Measurements from ENCODE around the gene PSENEN.

The PSENEN gene

DNA sequence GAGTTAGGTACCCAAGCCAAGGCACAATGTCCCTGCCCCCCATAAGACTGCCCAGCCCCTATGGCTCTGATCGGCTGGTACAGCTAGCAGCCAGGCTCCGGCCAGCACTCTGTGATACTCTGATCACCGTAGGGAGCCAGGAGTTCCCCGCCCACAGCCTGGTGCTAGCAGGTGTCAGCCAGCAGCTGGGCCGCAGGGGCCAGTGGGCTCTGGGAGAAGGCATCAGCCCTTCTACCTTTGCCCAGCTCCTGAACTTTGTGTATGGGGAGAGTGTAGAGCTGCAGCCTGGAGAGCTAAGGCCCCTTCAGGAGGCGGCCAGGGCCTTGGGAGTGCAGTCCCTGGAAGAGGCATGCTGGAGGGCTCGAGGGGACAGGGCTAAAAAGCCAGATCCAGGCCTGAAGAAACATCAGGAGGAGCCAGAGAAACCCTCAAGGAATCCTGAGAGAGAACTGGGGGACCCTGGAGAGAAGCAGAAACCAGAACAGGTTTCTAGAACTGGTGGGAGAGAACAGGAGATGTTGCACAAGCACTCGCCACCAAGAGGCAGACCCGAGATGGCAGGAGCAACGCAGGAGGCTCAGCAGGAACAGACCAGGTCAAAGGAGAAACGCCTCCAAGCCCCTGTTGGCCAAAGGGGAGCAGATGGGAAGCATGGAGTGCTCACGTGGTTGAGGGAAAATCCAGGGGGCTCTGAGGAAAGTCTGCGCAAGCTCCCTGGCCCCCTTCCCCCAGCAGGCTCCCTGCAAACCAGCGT, 30.7 kb upstream of the PSENEN start:
- no peak overlapping the region for H3K4me3 ChIP-seq (ENCODE audit: low read depth, low read length)
- TF ChIP-seq, protein P1, sequence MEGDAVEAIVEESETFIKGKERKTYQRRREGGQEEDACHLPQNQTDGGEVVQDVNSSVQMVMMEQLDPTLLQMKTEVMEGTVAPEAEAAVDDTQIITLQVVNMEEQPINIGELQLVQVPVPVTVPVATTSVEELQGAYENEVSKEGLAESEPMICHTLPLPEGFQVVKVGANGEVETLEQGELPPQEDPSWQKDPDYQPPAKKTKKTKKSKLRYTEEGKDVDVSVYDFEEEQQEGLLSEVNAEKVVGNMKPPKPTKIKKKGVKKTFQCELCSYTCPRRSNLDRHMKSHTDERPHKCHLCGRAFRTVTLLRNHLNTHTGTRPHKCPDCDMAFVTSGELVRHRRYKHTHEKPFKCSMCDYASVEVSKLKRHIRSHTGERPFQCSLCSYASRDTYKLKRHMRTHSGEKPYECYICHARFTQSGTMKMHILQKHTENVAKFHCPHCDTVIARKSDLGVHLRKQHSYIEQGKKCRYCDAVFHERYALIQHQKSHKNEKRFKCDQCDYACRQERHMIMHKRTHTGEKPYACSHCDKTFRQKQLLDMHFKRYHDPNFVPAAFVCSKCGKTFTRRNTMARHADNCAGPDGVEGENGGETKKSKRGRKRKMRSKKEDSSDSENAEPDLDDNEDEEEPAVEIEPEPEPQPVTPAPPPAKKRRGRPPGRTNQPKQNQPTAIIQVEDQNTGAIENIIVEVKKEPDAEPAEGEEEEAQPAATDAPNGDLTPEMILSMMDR (IDR thresholded peaks at IDR 0.05; ENCODE audit: low read depth, low read length, missing control alignments) = no peak
- in situ Hi-C loops (cut with HindIII; ENCODE audit: low sequenced_read_pairs) = no loop called here
- no peak for DNase-seq (ENCODE audit: low read depth)

DNA sequence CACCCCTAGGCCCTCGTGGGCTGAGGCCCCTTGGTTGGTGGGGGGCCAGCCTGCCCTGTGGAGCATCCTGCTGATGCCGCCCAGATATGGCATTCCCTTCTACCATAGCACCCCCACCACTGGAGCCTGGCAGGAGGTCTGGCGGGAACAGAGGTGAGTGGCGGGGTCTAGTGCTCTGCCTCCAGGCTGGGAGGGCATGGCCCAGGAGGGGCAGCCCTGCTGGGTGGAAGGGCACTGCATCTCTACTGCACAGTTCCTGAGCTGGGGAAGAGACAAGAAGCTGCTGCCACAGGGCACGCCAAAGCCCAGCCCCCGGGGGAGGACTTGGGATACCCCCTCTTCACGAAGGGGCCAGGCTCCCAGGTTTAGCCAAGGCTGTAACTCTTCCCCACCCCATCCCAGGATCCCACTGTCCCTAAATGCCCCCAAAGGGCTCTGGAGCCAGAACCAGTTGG, 30.1 kb upstream of the PSENEN start:
- TF ChIP-seq, protein P1 (IDR thresholded peaks at IDR 0.05; ENCODE audit: low read depth, low read length, missing control alignments) = no peak
- no peak overlapping the region for H3K4me3 ChIP-seq (ENCODE audit: low read depth, low read length)
- in situ Hi-C loops (cut with HindIII; ENCODE audit: low sequenced_read_pairs) = no loop called here
- DNase-seq (ENCODE audit: low read depth) = no peak

DNA sequence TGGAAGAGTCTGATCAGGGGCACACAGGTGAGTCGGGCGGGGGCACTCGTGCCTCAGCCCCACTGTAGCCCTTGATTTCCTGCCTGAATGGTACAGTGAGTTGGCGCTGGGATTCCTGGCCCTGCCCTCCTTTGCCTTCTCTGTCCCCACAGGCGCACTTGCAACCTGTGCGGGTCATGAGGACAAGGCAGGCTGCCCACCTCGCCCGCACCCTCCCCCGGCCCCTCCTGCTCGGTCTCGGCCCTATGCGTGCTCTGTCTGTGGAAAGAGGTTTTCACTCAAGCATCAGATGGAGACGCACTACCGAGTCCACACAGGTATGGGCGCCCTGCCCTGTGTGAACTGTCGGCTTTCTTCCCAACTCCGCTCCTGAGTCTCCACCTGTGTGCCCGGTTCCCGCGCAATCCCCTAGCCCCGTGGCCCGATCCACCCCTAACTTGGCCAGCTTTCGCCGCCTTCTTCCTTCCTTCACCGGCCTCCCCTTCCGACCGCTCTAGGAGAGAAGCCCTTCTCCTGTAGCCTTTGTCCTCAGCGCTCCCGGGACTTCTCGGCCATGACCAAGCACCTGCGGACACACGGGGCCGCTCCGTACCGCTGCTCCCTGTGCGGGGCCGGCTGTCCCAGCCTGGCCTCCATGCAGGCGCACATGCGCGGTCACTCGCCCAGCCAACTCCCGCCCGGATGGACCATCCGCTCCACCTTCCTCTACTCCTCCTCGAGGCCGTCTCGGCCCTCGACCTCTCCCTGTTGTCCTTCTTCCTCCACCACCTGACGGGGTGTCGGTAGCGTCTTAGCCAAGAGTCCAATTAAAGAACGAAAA, 29.3 kb upstream of the PSENEN start:
- in situ Hi-C loops (cut with HindIII; ENCODE audit: low sequenced_read_pairs) = no loop called here
- peak; percentile 2 for DNase-seq (ENCODE audit: low read depth)
- peak overlapping the region; percentile 70 for H3K4me3 ChIP-seq (ENCODE audit: low read depth, low read length)
- TF ChIP-seq, protein P1 (IDR thresholded peaks at IDR 0.05; ENCODE audit: low read depth, low read length, missing control alignments) = no peak

DNA sequence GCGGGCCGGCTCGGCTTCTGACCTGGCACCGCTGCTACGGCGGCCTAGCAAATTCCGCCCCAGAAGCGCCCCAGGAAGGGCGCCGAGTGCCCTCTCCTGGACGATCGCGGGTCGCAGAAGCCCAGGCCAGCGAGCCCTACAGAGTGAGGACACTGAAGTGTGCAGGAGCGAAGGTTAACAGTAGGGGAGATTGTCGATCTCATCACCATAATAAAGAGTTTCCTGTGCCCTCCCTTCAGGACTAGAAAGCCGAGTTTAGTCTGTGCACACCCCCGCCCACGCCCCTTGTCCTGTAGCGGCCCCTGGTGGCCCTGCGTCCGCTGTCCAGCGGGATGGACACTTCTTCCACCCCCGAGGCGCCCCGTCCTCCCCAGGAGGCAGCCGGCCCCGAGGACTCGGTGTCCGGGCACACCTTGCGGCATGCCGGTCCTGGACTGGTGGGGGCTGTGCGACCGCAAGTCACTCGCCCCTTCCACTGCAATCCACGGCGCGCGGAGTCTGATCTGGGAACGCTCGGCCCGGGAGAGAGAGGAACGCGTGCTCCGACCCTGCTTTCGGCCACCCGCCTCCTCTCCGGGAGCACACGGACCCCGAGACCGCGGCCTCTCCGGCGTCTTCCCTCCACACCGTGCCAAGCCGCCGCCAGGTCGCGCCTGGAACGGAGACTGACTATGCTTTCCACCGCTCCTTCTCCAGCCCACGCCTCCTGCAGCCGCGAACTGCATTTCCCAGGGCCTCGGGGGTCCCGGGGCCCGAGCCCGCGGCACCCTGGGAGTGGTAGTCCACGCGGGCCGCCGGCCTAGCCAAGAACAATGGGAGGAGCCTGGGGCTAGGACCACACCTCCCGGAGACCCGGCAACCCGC, 28.4 kb upstream of the PSENEN start:
- in situ Hi-C loops (cut with HindIII; ENCODE audit: low sequenced_read_pairs) = no loop called here
- peak overlapping the region; percentile 70 for H3K4me3 ChIP-seq (ENCODE audit: low read depth, low read length)
- peak; percentile 44 for DNase-seq (ENCODE audit: low read depth)
- TF ChIP-seq, protein P1 (IDR thresholded peaks at IDR 0.05; ENCODE audit: low read depth, low read length, missing control alignments) = peak; percentile 88

DNA sequence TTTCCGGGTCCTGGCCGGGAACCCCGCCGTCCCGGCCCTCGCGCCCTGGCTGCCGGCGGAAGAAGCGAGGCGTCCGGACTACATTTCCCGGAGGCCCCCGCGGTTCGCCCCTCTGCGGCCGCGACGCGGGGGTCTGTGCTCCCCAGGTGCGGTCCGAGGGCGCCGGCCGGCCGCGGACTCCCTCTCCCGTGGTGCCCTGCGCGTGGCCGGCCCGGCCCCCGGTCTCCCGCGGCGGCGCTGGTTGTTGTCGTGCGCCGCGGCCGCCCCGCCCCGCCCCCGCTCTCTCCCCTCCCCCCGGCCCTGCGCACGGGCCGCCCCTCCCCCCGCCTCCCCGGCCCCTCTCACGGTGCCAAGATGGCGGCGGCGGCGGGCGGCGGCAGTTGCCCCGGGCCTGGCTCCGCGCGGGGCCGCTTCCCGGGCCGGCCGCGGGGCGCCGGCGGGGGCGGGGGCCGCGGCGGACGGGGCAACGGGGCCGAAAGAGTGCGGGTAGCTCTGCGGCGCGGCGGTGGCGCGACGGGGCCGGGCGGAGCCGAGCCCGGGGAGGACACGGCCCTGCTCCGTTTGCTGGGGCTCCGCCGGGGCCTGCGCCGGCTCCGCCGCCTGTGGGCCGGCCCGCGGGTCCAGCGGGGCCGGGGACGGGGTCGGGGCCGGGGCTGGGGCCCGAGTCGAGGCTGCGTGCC, 27.6 kb upstream of the PSENEN start, which contains the start of gene KMT2B:
KMT2B (plus strand) TSS at position 339 of the 680 bp plus-strand sequence; CDS start at position 355, 16 bp downstream.
- in situ Hi-C loops (cut with HindIII; ENCODE audit: low sequenced_read_pairs) = no loop called here
- DNase-seq (ENCODE audit: low read depth) = peak; percentile 91
- TF ChIP-seq, protein P1 (IDR thresholded peaks at IDR 0.05; ENCODE audit: low read depth, low read length, missing control alignments) = no peak
- peak within 1 kb of the TSS; percentile 82 for H3K4me3 ChIP-seq (ENCODE audit: low read depth, low read length)

Measured in astrocyte of the cerebellum (primary cell).